Vagina (tissue), 2 donors: ENCODE measurements around the gene BICC1. TPM values are rescaled to one million over a fixed set of nuclear protein-coding genes. Genes with fewer than 3 reads are reported as not detected.

Source experiments
- DNase-seq, 2 donors: peaks; one replicate each; pipeline ENCODE4 v3.0.0-alpha.2; 2017; ENCODE audit errors: extremely low spot score in 2 of 2
- H3K27ac ChIP-seq: fragments of 200-600 bp; sonication (generic); one replicate; pipeline ENCODE4 v1.5.1; 2019
- H3K27me3 ChIP-seq: fragments of 200-600 bp; sonication (generic); one replicate; pipeline ENCODE4 v1.5.1; 2019
- H3K36me3 ChIP-seq, 2 donors: fragments of 200-600 bp; sonication (generic); one replicate each; pipeline ENCODE4 v1.5.1; 2017 to 2019
- H3K4me1 ChIP-seq: fragments of 200-600 bp; sonication (generic); one replicate; pipeline ENCODE4 v1.5.1; 2019
- H3K4me3 ChIP-seq, 2 donors: fragments of 200-600 bp; sonication (generic); 1 replicate in 1 of 2; 2 replicates in 1 of 2; pipeline ENCODE4 v1.5.1; 2016 to 2019
- H3K9me3 ChIP-seq: fragments of 200-600 bp; sonication (generic); one replicate; pipeline ENCODE4 v1.5.1; 2019
- CTCF ChIP-seq, 3 experiments: fragments of 450-650 bp in 2 of 3; fragments of 200-600 bp in 1 of 3; sonication (generic) in 1 of 3; IDR thresholded peaks; one replicate each; pipeline ENCODE4 v1.5.1; 2017 to 2019; ENCODE audit warnings: antibody characterized with exemption in 3 of 3, mild to moderate bottlenecking in 2 of 3, moderate library complexity in 2 of 3
- POLR2A ChIP-seq, 2 donors: fragments of 450-650 bp; IDR thresholded peaks; one replicate each; pipeline ENCODE4 v1.6.1; 2017; ENCODE audit warnings: antibody characterized with exemption in 2 of 2, mild to moderate bottlenecking in 2 of 2, moderate library complexity in 2 of 2
- POLR2AphosphoS5 ChIP-seq, 2 donors: sonication (generic); formaldehyde crosslinking; IDR thresholded peaks; one replicate each; pipeline ENCODE4 v1.9.0; 2017; ENCODE audit warnings: antibody characterized with exemption in 2 of 2, mild to moderate bottlenecking in 2 of 2, low read depth in 1 of 2; ENCODE audit not compliant: insufficient read depth in 1 of 2
- intact Hi-C: fragments of 100-400 bp; cut with DNase I; formaldehyde crosslinking; loops from one replicate; pipeline ENCODE4 v1.15.1; 2023
- total RNA-seq: library from RNA; depleted of rRNA; stranded (reverse); fragments of >200 nt; gene quantifications from one replicate; pipeline ENCODE4 v1.2.3, GENCODE V29; 2016

The BICC1 gene
- total RNA-seq, 1 donor from 2014 or later: 15.2 TPM

- no peak for DNase-seq
- TF ChIP-seq POLR2A (IDR thresholded peaks at IDR 0.05) (no peak), POLR2AphosphoS5 (IDR thresholded peaks at IDR 0.05; ENCODE audit: insufficient read depth in 1 of 2, low read depth in 1 of 2) (no peak), CTCF (IDR thresholded peaks at IDR 0.05) (no peak)
- no peaks in the 10 kb centered on the region for H3K36me3 ChIP-seq
Observed at GRCh38 chr10:58796242-58796641, 283.6 kb downstream of the BICC1 start.

GRCh38 chr10:58796824-58797223, 284.2 kb downstream of the BICC1 start:
- no peaks in the 10 kb centered on the region for H3K9me3 ChIP-seq
- no peaks in the 10 kb centered on the region for H3K36me3 ChIP-seq
- H3K4me3 ChIP-seq: no peak overlapping the region
- H3K27me3 ChIP-seq: no peaks in the 10 kb centered on the region
- no peak overlapping the region for H3K27ac ChIP-seq
- TF ChIP-seq POLR2A (IDR thresholded peaks at IDR 0.05) (no peak), POLR2AphosphoS5 (IDR thresholded peaks at IDR 0.05; ENCODE audit: insufficient read depth in 1 of 2, low read depth in 1 of 2) (no peak), CTCF (IDR thresholded peaks at IDR 0.05) (no peak)
- intact Hi-C loops: no loop called here
- no peaks in the 10 kb centered on the region for H3K4me1 ChIP-seq
- DNase-seq: no peak

More at GRCh38 chr10:58796242-58796641, 283.6 kb downstream of the BICC1 start:
- Histone ChIP-seq H3K27me3 (no peaks in the 10 kb centered on the region), H3K4me3 (no peak overlapping the region), H3K4me1 (no peaks in the 10 kb centered on the region), H3K27ac (no peak overlapping the region), H3K9me3 (no peaks in the 10 kb centered on the region)
- intact Hi-C loops: no loop called here

- no peak overlapping the region for H3K4me3 ChIP-seq
- H3K27ac ChIP-seq: no peak overlapping the region
- no peak for TF ChIP-seq CTCF (IDR thresholded peaks at IDR 0.05)
- no peak for TF ChIP-seq POLR2A (IDR thresholded peaks at IDR 0.05)
- TF ChIP-seq POLR2AphosphoS5 (IDR thresholded peaks at IDR 0.05; ENCODE audit: insufficient read depth in 1 of 2, low read depth in 1 of 2): no peak
- H3K4me1 ChIP-seq: no peaks in the 10 kb centered on the region
- DNase-seq: no peak
- H3K27me3 ChIP-seq: no peaks in the 10 kb centered on the region
- intact Hi-C loops: no loop called here
- H3K9me3 ChIP-seq: no peaks in the 10 kb centered on the region
- no peaks in the 10 kb centered on the region for H3K36me3 ChIP-seq
Observed at GRCh38 chr10:58797356-58797755, 284.7 kb downstream of the BICC1 start.

GRCh38 chr10:58802047-58802446, 289.4 kb downstream of the BICC1 start:
- Histone ChIP-seq H3K4me3 (no peak overlapping the region), H3K9me3 (no peaks in the 10 kb centered on the region), H3K27ac (no peak overlapping the region), H3K36me3 (no peaks in the 10 kb centered on the region), H3K4me1 (no peaks in the 10 kb centered on the region), H3K27me3 (no peaks in the 10 kb centered on the region)
- TF ChIP-seq POLR2AphosphoS5 (IDR thresholded peaks at IDR 0.05; ENCODE audit: insufficient read depth in 1 of 2, low read depth in 1 of 2) (no peak), POLR2A (IDR thresholded peaks at IDR 0.05) (no peak)
- no peak for DNase-seq
- intact Hi-C loops: no loop called here

GRCh38 chr10:58806323-58806722, 293.7 kb downstream of the BICC1 start:
- H3K27ac ChIP-seq: no peak overlapping the region
- TF ChIP-seq POLR2A (IDR thresholded peaks at IDR 0.05) (no peak), CTCF (IDR thresholded peaks at IDR 0.05) (no peak), POLR2AphosphoS5 (IDR thresholded peaks at IDR 0.05; ENCODE audit: insufficient read depth in 1 of 2, low read depth in 1 of 2) (no peak)
- H3K4me1 ChIP-seq: no peaks in the 10 kb centered on the region

More at GRCh38 chr10:58806323-58806722, 293.7 kb downstream of the BICC1 start:
- Histone ChIP-seq H3K9me3 (no peaks in the 10 kb centered on the region), H3K36me3 (no peaks in the 10 kb centered on the region), H3K4me3 (no peak overlapping the region), H3K27me3 (no peaks in the 10 kb centered on the region)
- DNase-seq: no peak
- intact Hi-C loops: no loop called here
